DMS53 treated with DMSO at 0.1 percent for 48 hours (cell line): Measurements from ENCODE around the gene SEH1L.
"Not testable (repeated sequence)": the region's sequence is repeated elsewhere in the genome, so short reads cannot be mapped to it uniquely, and the experiment has no call there.

Experiments
- DNase-seq: peaks from one replicate; lab custom pipeline; 2025; ENCODE audit not compliant: unreplicated experiment; lab: John Stamatoyannopoulos, UW

SEH1L gene

GRCh38 chr18:12995424-12995823 lies 47.6 kb downstream of the SEH1L start:
- DNase-seq: no peak

- no peak for DNase-seq
These were observed 48.2 kb downstream of the SEH1L start for GRCh38 chr18:12995952-12996477.

GRCh38 chr18:12996661-12997292 lies 49.0 kb downstream of the SEH1L start:
- DNase-seq: no peak

- DNase-seq: not testable (repeated sequence)
These were observed 49.5 kb downstream of the SEH1L start for GRCh38 chr18:12997330-12997729.

GRCh38 chr18:12998332-12999060 lies 50.7 kb downstream of the SEH1L start:
- no peak for DNase-seq

GRCh38 chr18:13003466-13003896 lies 55.7 kb downstream of the SEH1L start:
- no peak for DNase-seq

GRCh38 chr18:13004396-13004795 lies 56.6 kb downstream of the SEH1L start:
- DNase-seq: no peak

- no peak for DNase-seq
These were observed 57.5 kb downstream of the SEH1L start for GRCh38 chr18:13005289-13005688.

GRCh38 chr18:13006531-13007247 lies 58.9 kb downstream of the SEH1L start:
- DNase-seq: no peak

GRCh38 chr18:13007248-13007560 lies 59.4 kb downstream of the SEH1L start:
- no peak for DNase-seq

- no peak for DNase-seq
These were observed 63.9 kb downstream of the SEH1L start for GRCh38 chr18:13011719-13012118.

GRCh38 chr18:13014232-13014631 lies 66.4 kb downstream of the SEH1L start:
- DNase-seq: no peak

- DNase-seq: no peak
These were observed 67.0 kb downstream of the SEH1L start for GRCh38 chr18:13014818-13015217.

- no peak for DNase-seq
These were observed 69.5 kb downstream of the SEH1L start for GRCh38 chr18:13017247-13017875.

GRCh38 chr18:13018374-13018773 lies 70.6 kb downstream of the SEH1L start:
- no peak for DNase-seq

- DNase-seq: no peak
These were observed 71.5 kb downstream of the SEH1L start for GRCh38 chr18:13019301-13019700.

GRCh38 chr18:13022644-13023043 lies 74.8 kb downstream of the SEH1L start:
- DNase-seq: no peak

GRCh38 chr18:13025233-13025632 lies 77.4 kb downstream of the SEH1L start:
- DNase-seq: no peak

- DNase-seq: no peak
These were observed 78.9 kb downstream of the SEH1L start for GRCh38 chr18:13026583-13027270.

GRCh38 chr18:13028869-13029268 lies 81.1 kb downstream of the SEH1L start:
- no peak for DNase-seq

GRCh38 chr18:13032173-13032572 lies 84.4 kb downstream of the SEH1L start:
- DNase-seq: no peak
